HG02678 (cell line): Measurements from ENCODE around the gene SLC29A3.
"Not testable (repeated sequence)": the region's sequence is repeated elsewhere in the genome, so short reads cannot be mapped to it uniquely, and the experiment has no call there.

Experiments used
- ATAC-seq: cut with Tn5 transposase; IDR thresholded peaks from one replicate; pipeline ENCODE4 v1.9.1; 2021; ENCODE audit warnings: mild to moderate bottlenecking, moderate library complexity; ENCODE audit not compliant: unreplicated experiment

Gene SLC29A3

DNA sequence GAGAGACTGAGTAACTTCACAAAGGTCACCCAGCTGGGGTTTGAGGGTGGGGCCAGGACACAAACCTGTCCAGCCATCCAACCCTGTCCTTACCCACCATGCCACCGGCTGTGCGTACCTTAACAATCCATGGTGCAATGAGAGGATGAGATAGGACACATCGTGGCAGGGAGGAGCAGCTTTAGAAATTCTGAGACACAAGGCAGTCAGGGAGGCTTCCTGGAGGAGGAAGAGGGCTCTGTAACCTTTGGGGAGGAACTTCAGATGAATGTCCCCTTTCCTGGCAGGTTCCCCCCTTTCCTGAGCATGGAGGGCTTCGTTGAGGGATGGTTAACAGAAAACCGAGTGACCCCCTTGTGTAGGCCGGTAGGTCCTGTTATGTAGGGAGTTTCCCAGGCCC, 35.6 kb upstream of the SLC29A3 start:
- no peak for ATAC-seq

DNA sequence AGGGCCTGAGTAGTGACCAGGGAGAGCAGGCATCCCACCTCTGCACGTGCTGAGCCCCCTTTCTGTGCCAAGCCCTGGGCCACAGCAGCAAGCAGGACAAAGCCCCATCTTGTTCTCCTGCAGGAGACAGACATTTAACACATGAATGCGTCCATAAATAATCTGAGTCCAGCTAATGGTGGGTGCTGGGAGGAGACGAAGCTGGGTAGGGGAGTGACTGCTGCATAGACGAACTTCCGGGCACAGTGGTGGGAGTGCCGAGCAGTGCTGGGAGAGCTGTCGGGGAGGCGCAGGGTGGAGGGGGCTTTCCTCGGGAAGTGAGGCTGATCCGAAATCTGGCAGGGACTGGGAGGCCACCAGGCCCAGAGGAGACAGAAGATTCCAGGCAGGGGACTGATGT, 35.2 kb upstream of the SLC29A3 start:
- no peak for ATAC-seq

DNA sequence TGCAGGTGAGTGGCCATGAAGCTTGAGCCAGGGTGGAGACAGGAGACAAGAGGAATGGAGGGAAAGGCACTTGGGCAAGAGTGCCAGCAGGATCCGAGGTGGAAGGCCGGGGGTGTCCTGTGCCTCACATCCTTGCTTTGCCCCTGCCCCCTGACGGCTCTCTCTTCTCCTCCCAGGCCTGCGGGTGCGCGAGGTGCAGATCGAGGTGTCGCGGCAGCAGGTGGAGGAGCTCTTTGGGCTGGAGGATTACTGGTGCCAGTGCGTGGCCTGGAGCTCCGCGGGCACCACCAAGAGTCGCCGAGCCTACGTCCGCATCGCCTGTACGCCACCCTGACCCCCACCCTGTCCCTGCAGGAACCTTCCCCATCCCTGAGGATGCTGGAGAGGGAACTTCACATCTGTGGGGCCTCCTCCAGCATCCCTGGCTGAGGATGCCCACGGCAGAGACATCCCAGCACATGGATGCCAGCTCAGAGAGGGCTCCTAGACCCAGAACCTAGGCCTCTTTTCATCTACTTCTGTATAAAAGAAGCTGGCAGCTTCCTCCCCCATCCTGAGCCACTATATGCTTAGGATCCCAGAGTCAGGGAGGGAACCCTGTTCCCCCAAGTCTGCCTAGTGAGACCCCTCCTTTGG, 34.4 kb upstream of the SLC29A3 start:
- ATAC-seq: no peak

DNA sequence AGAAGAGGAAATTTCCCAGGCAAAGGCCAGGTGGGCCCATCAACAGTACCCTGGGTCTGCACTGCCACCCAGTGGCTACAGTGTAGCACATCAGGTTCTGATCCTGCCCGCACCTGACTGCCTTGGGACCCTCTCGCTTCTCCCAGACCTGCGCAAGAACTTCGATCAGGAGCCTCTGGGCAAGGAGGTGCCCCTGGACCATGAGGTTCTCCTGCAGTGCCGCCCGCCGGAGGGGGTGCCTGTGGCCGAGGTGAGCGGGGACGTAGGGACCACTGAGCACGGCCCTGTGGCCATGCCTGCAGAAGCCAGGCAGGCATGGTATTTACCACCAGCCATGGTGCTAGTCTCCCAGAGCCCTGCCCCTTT, 33.9 kb upstream of the SLC29A3 start:
- ATAC-seq: no peak

DNA sequence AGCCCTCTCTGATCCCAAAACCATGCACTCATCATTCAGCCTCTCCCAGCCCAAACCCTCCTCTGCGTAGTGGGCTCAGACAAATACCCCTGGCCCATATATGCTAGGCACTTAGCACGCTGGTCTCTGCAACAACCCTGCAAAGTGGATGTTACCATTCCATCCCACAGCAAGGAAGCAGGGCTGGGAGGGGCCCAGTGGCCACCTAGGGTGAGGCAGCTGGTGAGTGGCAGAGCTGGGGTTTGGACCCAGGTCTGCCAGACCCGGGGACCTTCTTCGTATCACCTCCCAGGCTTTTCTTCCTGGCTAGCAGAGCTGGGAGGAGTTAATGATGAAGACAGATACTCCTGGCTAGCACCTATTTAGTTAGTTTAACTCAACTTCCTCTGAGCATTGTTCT, 33.1 kb upstream of the SLC29A3 start:
- ATAC-seq: no peak

- ATAC-seq: no peak
These were observed 32.4 kb upstream of the SLC29A3 start for GRCh38 chr10:71286521-71287294.

GRCh38 chr10:71287456-71287855, 31.6 kb upstream of the SLC29A3 start:
- ATAC-seq: no peak

DNA sequence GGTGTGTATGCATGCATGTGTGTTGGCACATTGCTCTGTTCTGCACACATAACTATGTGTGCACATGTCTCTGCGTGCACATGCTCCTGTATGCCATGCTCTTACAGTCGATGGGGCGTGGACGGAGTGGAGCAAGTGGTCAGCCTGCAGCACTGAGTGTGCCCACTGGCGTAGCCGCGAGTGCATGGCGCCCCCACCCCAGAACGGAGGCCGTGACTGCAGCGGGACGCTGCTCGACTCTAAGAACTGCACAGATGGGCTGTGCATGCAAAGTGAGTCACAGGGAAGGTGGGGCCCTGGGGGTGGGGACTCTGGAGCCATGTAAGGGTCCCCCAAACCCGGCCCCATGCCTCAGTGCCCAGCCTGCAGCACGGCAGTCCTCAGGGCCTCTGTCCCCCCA, 30.6 kb upstream of the SLC29A3 start:
- ATAC-seq: no peak

DNA sequence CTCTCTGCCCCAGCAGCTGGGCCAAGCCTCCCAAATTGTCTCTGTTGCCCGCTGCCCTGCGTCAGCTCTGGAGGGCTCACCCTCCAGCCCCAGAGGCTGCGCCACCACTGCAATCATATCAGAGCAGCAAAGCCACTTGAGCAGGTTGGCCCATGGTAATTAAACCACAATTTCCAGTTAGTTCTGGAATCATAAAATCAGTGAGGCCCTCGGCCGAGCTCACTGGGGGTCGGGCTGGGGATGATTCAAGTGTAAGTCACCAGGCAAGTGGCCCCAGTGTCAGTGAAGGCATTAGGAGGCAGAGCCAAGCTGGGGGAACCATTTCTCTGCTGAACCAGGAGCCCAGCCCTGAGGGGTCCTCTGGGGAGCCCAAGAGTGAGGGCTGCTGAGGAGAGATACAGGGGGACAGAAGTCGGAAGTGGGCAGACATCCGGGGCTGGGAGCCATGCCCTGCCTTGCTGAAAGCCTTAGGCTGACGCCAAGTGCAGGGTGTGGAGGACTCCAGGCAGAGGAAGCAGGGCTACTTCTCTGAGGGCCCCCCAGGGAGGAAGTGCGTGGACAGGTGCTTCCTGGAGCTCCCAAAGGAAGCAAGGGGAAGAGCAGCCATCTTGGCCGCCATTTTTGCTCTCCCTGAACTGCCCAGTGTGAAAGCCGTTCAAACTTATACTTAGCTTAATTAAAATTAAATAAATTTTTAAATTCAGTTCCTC, 29.5 kb upstream of the SLC29A3 start:
- ATAC-seq: no peak

DNA sequence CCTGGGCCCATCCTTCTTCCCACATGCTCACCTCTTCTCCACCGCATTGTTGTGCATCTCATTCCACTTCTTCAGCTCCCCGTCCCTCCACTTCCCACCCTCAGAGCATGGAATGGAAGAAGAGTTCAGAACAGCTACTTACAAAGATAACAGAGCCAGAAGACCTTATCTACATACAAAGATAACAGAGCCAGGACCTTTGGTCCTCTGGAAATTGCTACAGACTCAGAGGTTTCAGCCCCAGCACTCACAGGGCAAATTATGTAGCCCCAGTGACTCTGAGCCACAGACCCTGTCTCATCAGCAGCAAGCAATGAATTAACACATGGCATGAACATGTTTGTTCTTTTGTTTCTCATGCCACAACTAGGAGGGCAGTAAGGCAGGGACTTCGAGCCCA, 28.7 kb upstream of the SLC29A3 start:
- no peak for ATAC-seq

DNA sequence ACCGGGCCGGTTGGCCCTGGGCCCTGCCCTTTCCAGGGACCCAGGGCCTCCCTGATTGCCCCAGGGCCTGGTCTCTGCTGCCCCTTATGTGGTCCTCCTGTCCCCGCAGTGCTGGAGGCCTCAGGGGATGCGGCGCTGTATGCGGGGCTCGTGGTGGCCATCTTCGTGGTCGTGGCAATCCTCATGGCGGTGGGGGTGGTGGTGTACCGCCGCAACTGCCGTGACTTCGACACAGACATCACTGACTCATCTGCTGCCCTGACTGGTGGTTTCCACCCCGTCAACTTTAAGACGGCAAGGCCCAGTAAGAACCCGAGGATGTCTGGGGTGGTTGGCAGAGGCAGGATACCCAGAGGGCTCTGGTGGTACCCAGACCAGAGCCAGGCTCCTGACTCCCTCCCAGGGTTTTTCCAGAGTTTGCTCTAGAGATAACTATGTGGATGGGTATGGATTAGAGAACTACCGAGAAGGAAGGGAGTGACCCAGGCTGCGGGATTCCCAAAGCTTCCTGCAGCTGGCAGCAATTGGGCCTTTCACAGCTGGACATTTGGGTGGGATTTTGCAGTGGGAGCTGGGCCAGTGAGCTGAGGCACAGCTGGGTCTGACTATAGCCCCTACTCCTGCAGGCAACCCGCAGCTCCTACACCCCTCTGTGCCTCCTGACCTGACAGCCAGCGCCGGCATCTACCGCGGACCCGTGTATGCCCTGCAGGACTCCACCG, 28.1 kb upstream of the SLC29A3 start:
- no peak for ATAC-seq

GRCh38 chr10:71291528-71291900, 27.5 kb upstream of the SLC29A3 start:
- ATAC-seq: no peak

- ATAC-seq: no peak
These were observed 26.2 kb upstream of the SLC29A3 start for GRCh38 chr10:71292624-71293445.

DNA sequence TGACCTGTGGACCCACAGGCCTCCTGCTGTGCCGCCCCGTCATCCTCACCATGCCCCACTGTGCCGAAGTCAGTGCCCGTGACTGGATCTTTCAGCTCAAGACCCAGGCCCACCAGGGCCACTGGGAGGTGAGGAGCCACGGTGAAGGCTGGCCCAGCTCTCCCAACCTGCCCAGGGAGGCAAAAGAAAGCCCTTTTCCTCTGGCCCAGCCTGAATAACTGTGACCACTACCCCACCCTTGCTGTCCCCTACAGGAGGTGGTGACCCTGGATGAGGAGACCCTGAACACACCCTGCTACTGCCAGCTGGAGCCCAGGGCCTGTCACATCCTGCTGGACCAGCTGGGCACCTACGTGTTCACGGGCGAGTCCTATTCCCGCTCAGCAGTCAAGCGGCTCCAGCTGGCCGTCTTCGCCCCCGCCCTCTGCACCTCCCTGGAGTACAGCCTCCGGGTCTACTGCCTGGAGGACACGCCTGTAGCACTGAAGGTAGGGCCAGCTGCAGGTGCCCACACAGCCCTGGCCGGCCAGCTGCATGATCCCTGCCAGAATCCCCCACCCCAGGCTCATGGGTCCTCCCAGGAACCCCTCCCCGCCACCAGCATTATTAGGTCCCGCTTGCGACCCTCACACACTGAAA, 25.5 kb upstream of the SLC29A3 start:
- ATAC-seq: no peak

DNA sequence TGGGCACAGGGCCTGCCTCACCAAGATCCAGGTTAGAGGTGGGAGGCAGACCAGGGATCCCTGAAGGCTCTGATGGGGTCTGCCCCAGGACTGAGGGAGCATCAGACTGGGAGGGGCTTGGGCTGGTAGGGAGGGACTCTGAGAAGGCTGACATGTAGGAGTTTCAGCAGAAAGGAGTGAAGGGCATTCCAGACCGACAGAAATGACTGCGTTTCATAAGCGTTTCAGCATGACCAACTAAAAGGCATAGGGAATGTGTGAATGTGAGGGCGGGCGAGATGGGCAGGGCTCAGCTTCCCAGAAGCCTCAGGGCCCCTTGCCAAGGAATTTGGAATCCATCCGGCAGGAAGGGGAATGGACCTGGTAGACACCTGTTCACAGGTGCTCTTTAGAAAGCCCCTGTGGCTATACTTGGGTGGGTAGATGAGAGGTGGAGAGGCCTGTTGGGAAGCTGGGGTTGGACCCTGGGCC, 24.9 kb upstream of the SLC29A3 start:
- ATAC-seq: no peak

- ATAC-seq: no peak
These were observed 24.2 kb upstream of the SLC29A3 start for GRCh38 chr10:71294856-71295255.

DNA sequence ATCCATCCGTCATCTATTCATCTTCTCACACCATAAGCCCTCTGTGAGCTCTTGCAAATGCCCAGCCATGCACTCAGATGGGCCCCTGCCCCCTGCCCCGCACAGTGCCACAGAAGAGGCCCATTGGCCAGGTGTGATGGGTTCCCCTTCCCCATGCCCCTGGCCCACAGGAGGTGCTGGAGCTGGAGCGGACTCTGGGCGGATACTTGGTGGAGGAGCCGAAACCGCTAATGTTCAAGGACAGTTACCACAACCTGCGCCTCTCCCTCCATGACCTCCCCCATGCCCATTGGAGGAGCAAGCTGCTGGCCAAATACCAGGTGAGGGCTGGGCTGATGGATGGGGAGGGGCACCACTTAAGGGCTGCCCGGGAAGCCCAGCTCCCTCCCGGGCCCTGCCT, 23.4 kb upstream of the SLC29A3 start:
- no peak for ATAC-seq

DNA sequence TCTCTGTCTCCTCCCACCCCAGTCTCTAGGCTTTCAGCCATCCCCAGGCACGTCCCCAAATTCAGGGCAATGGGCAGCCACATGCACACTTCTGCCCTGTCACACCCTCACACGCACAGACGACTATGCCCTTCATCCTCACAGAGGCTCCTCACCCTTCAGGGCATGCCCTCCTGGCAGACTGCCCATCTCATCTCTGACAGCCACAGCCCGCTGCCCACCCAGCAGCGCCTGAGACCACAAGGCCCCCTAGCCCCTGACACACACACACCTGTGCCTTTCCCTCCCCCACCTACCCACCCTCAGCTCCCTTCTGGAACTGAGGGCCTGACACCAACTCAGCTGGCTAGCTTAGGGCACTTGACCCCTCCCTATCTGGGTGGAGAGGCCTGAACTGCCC, 23.0 kb upstream of the SLC29A3 start:
- ATAC-seq: no peak

GRCh38 chr10:71296811-71297210, 22.2 kb upstream of the SLC29A3 start:
- ATAC-seq: not testable (repeated sequence)

DNA sequence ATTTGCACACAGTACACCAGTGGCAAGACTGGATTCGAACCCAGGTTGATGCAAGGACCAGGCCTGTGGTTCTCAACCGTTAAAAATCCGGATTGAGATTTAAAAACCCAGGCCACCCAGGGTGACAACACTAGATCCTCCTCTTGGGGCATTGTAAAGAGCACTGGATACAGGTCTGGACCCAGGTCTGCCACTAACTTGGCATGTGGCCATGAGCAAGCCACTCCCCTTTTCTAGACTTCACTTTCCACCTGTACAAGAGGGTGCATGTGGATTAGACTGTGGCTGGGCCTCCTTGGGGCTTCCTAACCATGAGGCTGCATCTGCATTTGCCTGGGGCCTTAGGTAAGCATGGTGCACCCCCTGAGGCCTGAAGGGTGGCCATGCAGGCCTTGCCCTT, 21.7 kb upstream of the SLC29A3 start:
- no peak for ATAC-seq
